Measurements from ENCODE around the gene VEGFA. TPM values are rescaled to one million over a fixed set of nuclear protein-coding genes. Genes with fewer than 3 reads are reported as not detected.

The VEGFA gene
- total RNA-seq, 1 donor from 2014 or later = 261 TPM

GRCh38 chr6:43825187-43826115, 55.4 kb downstream of the VEGFA start:
- intact Hi-C loops (cut with micrococcal nuclease) = no loop called here
- ATAC-seq (no peak), DNase-seq (no peak)

- ATAC-seq (no peak), DNase-seq (no peak)
- intact Hi-C loops (cut with micrococcal nuclease) = no loop called here
Measured at GRCh38 chr6:43826730-43827129, 56.7 kb downstream of the VEGFA start.

- no peak for ATAC-seq
- no peak for DNase-seq
- intact Hi-C loops (cut with micrococcal nuclease) = no loop called here
Measured at GRCh38 chr6:43827898-43828297, 57.9 kb downstream of the VEGFA start.

GRCh38 chr6:43828711-43829110, 58.7 kb downstream of the VEGFA start:
- DNase-seq = no peak
- no peak for ATAC-seq
- intact Hi-C loops (cut with micrococcal nuclease) = no loop called here

- DNase-seq (no peak), ATAC-seq (no peak)
Measured at GRCh38 chr6:43829470-43829869, 59.5 kb downstream of the VEGFA start.

GRCh38 chr6:43830775-43831174, 60.8 kb downstream of the VEGFA start:
- DNase-seq = no peak
- ATAC-seq = no peak
- intact Hi-C loops (cut with micrococcal nuclease) = no loop called here

More at GRCh38 chr6:43829470-43829869, 59.5 kb downstream of the VEGFA start:
- intact Hi-C loops (cut with micrococcal nuclease) = no loop called here

- intact Hi-C loops (cut with micrococcal nuclease) = no loop called here
- no peak for DNase-seq
- ATAC-seq = no peak
Measured at GRCh38 chr6:43831191-43831590, 61.2 kb downstream of the VEGFA start.

GRCh38 chr6:43833223-43833995, 63.4 kb downstream of the VEGFA start:
- intact Hi-C loops (cut with micrococcal nuclease) = no loop called here
- ATAC-seq (no peak), DNase-seq (no peak)

GRCh38 chr6:43833996-43834390, 64.0 kb downstream of the VEGFA start:
- ATAC-seq = no peak

GRCh38 chr6:43834528-43835155, 64.6 kb downstream of the VEGFA start:
- ATAC-seq (no peak), DNase-seq (no peak)
- intact Hi-C loops (cut with micrococcal nuclease) = no loop called here

More at GRCh38 chr6:43833996-43834390, 64.0 kb downstream of the VEGFA start:
- no peak for DNase-seq
- intact Hi-C loops (cut with micrococcal nuclease) = no loop called here

GRCh38 chr6:43835872-43836419, 65.9 kb downstream of the VEGFA start:
- DNase-seq = no peak
- intact Hi-C loops (cut with micrococcal nuclease) = no loop called here
- no peak for ATAC-seq

Other genes with a start within 250 kb of the VEGFA start
- 13.1 TPM for gene XPO5, start 194.2 kb upstream of the VEGFA start, total RNA-seq
- 8.7 TPM for gene POLH, start 194.0 kb upstream of the VEGFA start, total RNA-seq
- 23.6 TPM for gene GTPBP2, start 140.9 kb upstream of the VEGFA start, total RNA-seq
- gene MAD2L1BP, start 134.4 kb upstream of the VEGFA start, total RNA-seq = 28.3 TPM
- gene RSPH9, start 125.2 kb upstream of the VEGFA start, total RNA-seq = 0.15 TPM
- gene MRPS18A, start 82.4 kb upstream of the VEGFA start, total RNA-seq = 46.0 TPM